Esophagus muscularis mucosa (tissue), 4 donors: Measurements from ENCODE around the gene CTDP1. TPM values are rescaled to one million over a fixed set of nuclear protein-coding genes. Genes with fewer than 3 reads are reported as not detected.

Experiments used
- DNase-seq: peaks from one replicate; pipeline ENCODE4 v3.0.0-alpha.2; 2017; ENCODE audit errors: extremely low spot score
- H3K27ac ChIP-seq, 4 donors: fragments of 200-600 bp; sonication (generic); replicated peaks in 1 of 4; 1 replicate in 3 of 4; 2 replicates in 1 of 4; pipeline ENCODE4 v1.5.1; 2016 to 2019; ENCODE audit warnings: mild to moderate bottlenecking in 1 of 4
- H3K27me3 ChIP-seq, 4 donors: fragments of 200-600 bp; sonication (generic); one replicate each; pipeline versions ENCODE4 v1.5.1 to v1.6.0; 2016 to 2019
- H3K36me3 ChIP-seq, 4 donors: fragments of 200-600 bp; sonication (generic); one replicate each; pipeline ENCODE4 v1.5.1; 2016 to 2019
- H3K4me1 ChIP-seq, 4 donors: fragments of 200-600 bp; sonication (generic); one replicate each; pipeline ENCODE4 v1.5.1; 2016 to 2019
- H3K4me3 ChIP-seq, 4 donors: fragments of 200-600 bp; sonication (generic); 1 replicate in 2 of 4; 2 replicates in 2 of 4; pipeline ENCODE4 v1.5.1; 2016 to 2019; ENCODE audit warnings: mild to moderate bottlenecking in 4 of 4, moderate library complexity in 1 of 4
- H3K9me3 ChIP-seq, 4 donors: fragments of 200-600 bp; sonication (generic); 1 replicate in 3 of 4; 2 replicates in 1 of 4; pipeline ENCODE4 v1.5.1; 2016 to 2019
- EP300 ChIP-seq: sonication (generic); formaldehyde crosslinking; IDR thresholded peaks from one replicate; pipeline ENCODE4 v1.6.1; 2017; ENCODE audit warnings: antibody characterized with exemption
- POLR2A ChIP-seq: fragments of 450-650 bp; IDR thresholded peaks from one replicate; pipeline ENCODE4 v1.6.1; 2017; ENCODE audit warnings: antibody characterized with exemption, moderate library complexity, mild to moderate bottlenecking, low read depth
- POLR2AphosphoS5 ChIP-seq, 2 donors: sonication (generic); formaldehyde crosslinking; IDR thresholded peaks; one replicate each; pipeline ENCODE4 v1.6.1; 2017; ENCODE audit warnings: antibody characterized with exemption in 2 of 2
- WGBS: methylation state at CpG from one replicate; pipeline ENCODE4 v1.1.5; 2018; 5-methylcytosine and 5-hydroxymethylcytosine counted together
- intact Hi-C: fragments of 100-400 bp; cut with DNase I; formaldehyde crosslinking; loops from one replicate; pipeline ENCODE4 v1.15.1; 2023
- total RNA-seq, 4 donors: library from RNA; depleted of rRNA; stranded (reverse); fragments of >200 nt; gene quantifications; one replicate each; pipeline versions ENCODE4 v1.1.0 to v1.2.1, GENCODE V29; 2016
- TF ChIP-seq, protein P1 (sequence below), 3 experiments: fragments of 200-600 bp in 2 of 3; fragments of 450-650 bp in 1 of 3; sonication (generic) in 2 of 3; IDR thresholded peaks; one replicate each; pipeline ENCODE4 v1.5.1; 2017 to 2019; ENCODE audit warnings: antibody characterized with exemption in 3 of 3, mild to moderate bottlenecking in 2 of 3, moderate library complexity in 1 of 3

CTDP1 gene
- total RNA-seq, 4 donors from 2014 or later: 22.0 to 28.5 (median 24.5) TPM

DNA sequence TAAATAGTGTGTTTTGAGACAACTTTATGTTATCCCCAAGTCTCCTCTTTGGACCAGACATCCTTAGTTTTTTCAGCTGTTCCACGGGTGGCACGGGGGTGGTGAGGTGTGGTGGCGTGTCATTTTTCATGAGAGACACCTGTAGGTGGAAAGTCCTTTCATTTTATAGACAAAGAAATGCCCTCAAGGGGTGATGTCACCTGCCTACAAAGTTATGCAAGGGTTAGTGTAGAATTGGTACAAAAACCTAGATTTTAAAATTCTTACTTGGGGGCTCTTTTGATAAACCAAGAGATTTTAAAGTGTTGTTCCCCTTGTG is 15.3 kb downstream of the CTDP1 start:
- Histone ChIP-seq H3K4me1 (peaks cover 0 to 10% (median 2%) of the 10 kb centered on the region in 4 donors), H3K9me3 (no peaks in the 10 kb centered on the region), H3K27ac (no peak overlapping the region), H3K36me3 (peaks cover 35 to 50% (median 47%) of the 10 kb centered on the region in 4 donors), H3K27me3 (no peaks in the 10 kb centered on the region), H3K4me3 (no peak overlapping the region)
- intact Hi-C loops: no loop called here
- TF ChIP-seq POLR2A: no peak
- TF ChIP-seq, protein P1, sequence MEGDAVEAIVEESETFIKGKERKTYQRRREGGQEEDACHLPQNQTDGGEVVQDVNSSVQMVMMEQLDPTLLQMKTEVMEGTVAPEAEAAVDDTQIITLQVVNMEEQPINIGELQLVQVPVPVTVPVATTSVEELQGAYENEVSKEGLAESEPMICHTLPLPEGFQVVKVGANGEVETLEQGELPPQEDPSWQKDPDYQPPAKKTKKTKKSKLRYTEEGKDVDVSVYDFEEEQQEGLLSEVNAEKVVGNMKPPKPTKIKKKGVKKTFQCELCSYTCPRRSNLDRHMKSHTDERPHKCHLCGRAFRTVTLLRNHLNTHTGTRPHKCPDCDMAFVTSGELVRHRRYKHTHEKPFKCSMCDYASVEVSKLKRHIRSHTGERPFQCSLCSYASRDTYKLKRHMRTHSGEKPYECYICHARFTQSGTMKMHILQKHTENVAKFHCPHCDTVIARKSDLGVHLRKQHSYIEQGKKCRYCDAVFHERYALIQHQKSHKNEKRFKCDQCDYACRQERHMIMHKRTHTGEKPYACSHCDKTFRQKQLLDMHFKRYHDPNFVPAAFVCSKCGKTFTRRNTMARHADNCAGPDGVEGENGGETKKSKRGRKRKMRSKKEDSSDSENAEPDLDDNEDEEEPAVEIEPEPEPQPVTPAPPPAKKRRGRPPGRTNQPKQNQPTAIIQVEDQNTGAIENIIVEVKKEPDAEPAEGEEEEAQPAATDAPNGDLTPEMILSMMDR (IDR thresholded peaks at IDR 0.05): no peak
- no peak for TF ChIP-seq EP300
- TF ChIP-seq POLR2AphosphoS5 (IDR thresholded peaks at IDR 0.05): no peak
- no peak for DNase-seq
- 93% methylated on average over 3 of the region's 3 CpGs for WGBS

DNA sequence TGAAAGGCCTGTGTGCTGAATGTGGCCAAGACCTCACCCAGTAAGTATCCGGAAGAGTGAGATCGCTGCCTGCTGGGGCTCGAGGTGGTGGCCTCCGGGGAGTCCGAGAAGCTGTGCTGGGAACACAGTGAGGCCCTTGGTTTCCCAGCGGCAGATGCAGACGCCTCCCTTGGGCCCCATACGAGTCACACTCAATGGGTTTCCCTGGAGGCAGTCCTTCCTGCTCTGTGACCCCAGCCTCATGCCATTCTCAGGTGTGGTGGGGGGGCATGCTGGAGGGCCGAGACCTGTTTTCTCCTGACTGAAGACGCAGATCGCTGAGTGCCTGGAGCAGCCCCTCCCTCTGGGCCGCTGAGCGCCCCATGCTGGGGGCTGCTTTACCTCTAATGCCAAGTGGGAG is 15.7 kb downstream of the CTDP1 start:
- Histone ChIP-seq H3K27me3 (no peaks in the 10 kb centered on the region), H3K27ac (no peak overlapping the region), H3K9me3 (no peaks in the 10 kb centered on the region), H3K4me1 (peaks cover 0 to 10% (median 2%) of the 10 kb centered on the region in 4 donors), H3K36me3 (peaks cover 39 to 54% (median 51%) of the 10 kb centered on the region in 4 donors), H3K4me3 (no peak overlapping the region)
- no peak for DNase-seq
- 88% methylated on average over 11 of the region's 13 CpGs for WGBS
- intact Hi-C loops: no loop called here
- TF ChIP-seq POLR2AphosphoS5 (IDR thresholded peaks at IDR 0.05) (no peak), POLR2A (no peak), EP300 (no peak)
- TF ChIP-seq, protein P1 (IDR thresholded peaks at IDR 0.05): no peak

DNA sequence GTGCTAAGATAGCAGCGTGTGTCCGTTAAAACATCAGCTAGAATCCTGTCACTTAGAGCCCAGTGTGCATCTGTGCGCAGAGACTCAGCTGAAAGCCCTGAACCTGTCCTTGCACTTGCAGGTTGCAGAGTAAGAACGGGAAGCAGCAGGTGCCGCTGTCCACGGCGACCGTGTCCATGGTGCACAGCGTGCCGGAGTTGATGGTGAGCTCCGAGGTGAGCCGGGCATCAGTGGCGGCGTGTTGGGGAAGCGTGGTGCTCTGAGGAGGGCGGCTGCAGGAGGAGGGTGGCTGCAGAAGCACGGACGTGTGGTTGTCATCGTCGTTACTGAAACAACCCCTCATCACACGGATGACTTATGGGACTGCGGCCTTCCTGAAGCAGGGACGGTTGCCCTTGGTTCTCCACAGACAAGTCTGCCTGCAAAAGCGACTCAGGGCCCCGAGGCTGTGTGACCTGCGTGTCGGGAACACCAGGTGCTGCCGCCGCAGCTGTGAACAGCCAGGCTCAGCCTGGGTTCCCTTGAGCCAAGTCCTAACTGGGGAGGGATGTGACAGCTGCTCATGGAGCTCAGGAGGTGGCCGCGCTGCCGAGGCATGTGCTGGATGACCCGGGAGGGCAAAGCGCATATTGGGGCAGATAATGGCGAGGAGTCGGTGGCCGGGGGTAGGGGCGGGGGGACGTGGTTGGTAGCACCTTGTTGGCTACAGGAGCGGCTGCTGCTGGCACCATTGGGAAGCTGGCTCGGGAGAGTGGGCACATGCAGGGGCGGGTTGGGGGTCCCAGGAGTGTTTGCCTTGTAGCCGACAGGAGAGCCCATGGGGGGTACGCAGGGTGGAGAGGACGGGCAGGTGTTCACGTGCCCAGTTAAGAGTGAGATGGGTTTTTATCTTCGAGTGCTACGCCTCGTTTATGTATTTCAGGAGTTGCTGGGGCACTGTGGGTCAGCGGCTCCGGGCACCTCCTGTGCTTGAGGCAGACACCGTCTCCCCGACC is 16.6 kb downstream of the CTDP1 start:
- Histone ChIP-seq H3K4me1 (peaks cover 0 to 5% (median 2%) of the 10 kb centered on the region in 4 donors), H3K4me3 (no peak overlapping the region), H3K36me3 (peaks cover 46 to 63% (median 58%) of the 10 kb centered on the region in 4 donors), H3K27me3 (no peaks in the 10 kb centered on the region), H3K27ac (no peak overlapping the region), H3K9me3 (no peaks in the 10 kb centered on the region)
- intact Hi-C loops: no loop called here
- 95% methylated on average over 53 of the region's 53 CpGs for WGBS
- no peak for DNase-seq
- no peak for TF ChIP-seq EP300
- TF ChIP-seq POLR2A: no peak
- TF ChIP-seq POLR2AphosphoS5 (IDR thresholded peaks at IDR 0.05): no peak
- TF ChIP-seq, protein P1 (IDR thresholded peaks at IDR 0.05): no peak

DNA sequence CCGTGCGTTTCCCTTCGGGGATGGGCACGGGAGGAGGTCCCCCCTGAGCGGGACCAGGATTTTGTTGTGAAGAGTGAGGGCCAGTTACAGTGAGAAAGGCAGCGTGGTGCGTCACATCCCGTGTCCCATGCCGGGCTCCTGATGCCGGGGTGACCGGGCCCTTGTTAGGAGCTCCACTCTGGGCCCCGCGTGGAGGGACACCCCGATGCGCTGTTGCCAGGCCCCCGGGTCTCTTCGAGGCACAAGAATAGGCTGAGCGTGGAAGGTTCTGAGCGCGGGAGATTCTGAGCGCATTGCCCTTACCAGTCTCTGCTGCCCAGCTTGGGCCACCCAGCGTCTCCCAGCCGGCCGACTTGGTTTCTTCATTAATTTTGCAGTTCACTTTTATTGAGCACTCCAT is 17.6 kb downstream of the CTDP1 start:
- no peak overlapping the region for H3K27ac ChIP-seq
- H3K4me3 ChIP-seq: no peak overlapping the region
- no peak for DNase-seq
- TF ChIP-seq EP300 (no peak), POLR2A (no peak), POLR2AphosphoS5 (IDR thresholded peaks at IDR 0.05) (no peak)
- TF ChIP-seq, protein P1 (IDR thresholded peaks at IDR 0.05): no peak
- H3K36me3 ChIP-seq: peaks cover 46 to 71% (median 59%) of the 10 kb centered on the region in 4 donors
- 98% methylated on average over 17 of the region's 24 CpGs for WGBS
- no peaks in the 10 kb centered on the region for H3K27me3 ChIP-seq
- intact Hi-C loops: no loop called here
- no peaks in the 10 kb centered on the region for H3K9me3 ChIP-seq
- peaks cover 0 to 4% (median 2%) of the 10 kb centered on the region in 4 donors for H3K4me1 ChIP-seq
